ENCODE data around the gene RBM18. TPM values are rescaled to one million over a fixed set of nuclear protein-coding genes. Genes with fewer than 3 reads are reported as not detected.

RBM18 gene
- total RNA-seq, 1 donor from 2014 or later: 29.1 TPM

GRCh38 chr9:122302237-122303093 lies 37.8 kb upstream of the RBM18 start:
- peaks cover 12% of the 10 kb centered on the region for H3K4me1 ChIP-seq (ENCODE audit: insufficient read depth, low read length)
- H3K27ac Mint-ChIP-seq (ENCODE audit: unreplicated experiment): no peak overlapping the region
- H3K79me2 ChIP-seq (ENCODE audit: insufficient read depth, low read length): no peaks in the 10 kb centered on the region
- H3K27ac ChIP-seq (ENCODE audit: low read depth, low read length): no peak overlapping the region
- H3K4me3 ChIP-seq (ENCODE audit: insufficient read depth, low read depth, low read length): no peak overlapping the region
- no peak overlapping the region for H3K4me3 Mint-ChIP-seq (ENCODE audit: unreplicated experiment)
- peaks cover 9% of the 10 kb centered on the region for H4K20me1 ChIP-seq (ENCODE audit: insufficient read depth, low read length)
- H3K4me2 ChIP-seq (ENCODE audit: low read length): no peak overlapping the region
- H3K9ac ChIP-seq (ENCODE audit: low read length): no peak overlapping the region
- H3K36me3 ChIP-seq (ENCODE audit: insufficient read depth, low read length): peaks cover 4% of the 10 kb centered on the region
- no peaks in the 10 kb centered on the region for H3K27me3 Mint-ChIP-seq (ENCODE audit: low read depth, unreplicated experiment)
- DNase-seq (ENCODE audit: low read depth) (no peak), FAIRE-seq (no peak)
- H3K9me3 ChIP-seq (ENCODE audit: insufficient read depth, low read depth, low read length): no peaks in the 10 kb centered on the region
- no peaks in the 10 kb centered on the region for H3K27me3 ChIP-seq (ENCODE audit: insufficient read depth, low read length)
- no peaks in the 10 kb centered on the region for H3K9me3 Mint-ChIP-seq (ENCODE audit: unreplicated experiment)
- H3K36me3 Mint-ChIP-seq (ENCODE audit: low read depth, unreplicated experiment): peaks cover 2% of the 10 kb centered on the region
- no peak overlapping the region for H2AFZ ChIP-seq (ENCODE audit: low read depth, low read length)
- TF ChIP-seq CTCF (IDR thresholded peaks at IDR 0.05; ENCODE audit: insufficient read depth, low read depth, low read length) (no peak), EZH2 (IDR thresholded peaks at IDR 0.05; ENCODE audit: insufficient read depth, low read length) (no peak)
- peaks cover 30% of the 10 kb centered on the region for H3K4me1 Mint-ChIP-seq (ENCODE audit: low read depth, unreplicated experiment)

- FAIRE-seq (no peak), DNase-seq (ENCODE audit: low read depth) (no peak)
- Mint-ChIP-seq H3K4me3 (ENCODE audit: unreplicated experiment) (no peak overlapping the region), H3K27me3 (ENCODE audit: low read depth, unreplicated experiment) (no peaks in the 10 kb centered on the region), H3K4me1 (ENCODE audit: low read depth, unreplicated experiment) (no peaks in the 10 kb centered on the region), H3K9me3 (ENCODE audit: unreplicated experiment) (no peaks in the 10 kb centered on the region), H3K36me3 (ENCODE audit: low read depth, unreplicated experiment) (peaks cover 4% of the 10 kb centered on the region), H3K27ac (ENCODE audit: unreplicated experiment) (no peak overlapping the region)
- Histone ChIP-seq H3K4me3 (ENCODE audit: insufficient read depth, low read depth, low read length) (no peak overlapping the region), H3K4me2 (ENCODE audit: low read length) (no peak overlapping the region), H2AFZ (ENCODE audit: low read depth, low read length) (no peak overlapping the region), H3K79me2 (ENCODE audit: insufficient read depth, low read length) (no peaks in the 10 kb centered on the region), H3K9ac (ENCODE audit: low read length) (no peak overlapping the region), H4K20me1 (ENCODE audit: insufficient read depth, low read length) (peaks cover 6% of the 10 kb centered on the region), H3K36me3 (ENCODE audit: insufficient read depth, low read length) (peaks cover 19% of the 10 kb centered on the region), H3K9me3 (ENCODE audit: insufficient read depth, low read depth, low read length) (no peaks in the 10 kb centered on the region), H3K27me3 (ENCODE audit: insufficient read depth, low read length) (no peaks in the 10 kb centered on the region), H3K4me1 (ENCODE audit: insufficient read depth, low read length) (no peaks in the 10 kb centered on the region), H3K27ac (ENCODE audit: low read depth, low read length) (no peak overlapping the region)
- TF ChIP-seq CTCF (IDR thresholded peaks at IDR 0.05; ENCODE audit: insufficient read depth, low read depth, low read length): no peak
- TF ChIP-seq EZH2 (IDR thresholded peaks at IDR 0.05; ENCODE audit: insufficient read depth, low read length): no peak
These were observed 32.9 kb upstream of the RBM18 start for GRCh38 chr9:122297512-122297911.

DNA sequence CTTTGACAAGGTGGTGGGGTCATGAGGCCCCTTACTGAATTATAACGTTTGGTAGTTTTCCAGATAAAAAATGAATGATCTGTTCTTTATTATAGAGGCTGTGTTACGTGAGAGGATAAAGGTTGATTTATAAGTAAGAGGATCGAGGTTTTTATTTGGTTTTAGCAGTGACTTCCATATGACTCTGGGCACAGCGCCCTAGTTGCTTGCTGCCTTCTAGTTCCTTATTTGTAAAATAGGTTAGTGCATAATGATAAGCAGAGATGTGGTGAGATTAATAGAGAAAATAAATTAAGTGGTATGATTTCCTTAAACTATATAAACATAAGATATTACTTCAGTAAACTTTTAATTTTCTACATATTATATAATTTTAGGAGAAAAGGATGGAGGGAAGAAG lies 29.9 kb upstream of the RBM18 start:
- no peak for FAIRE-seq
- TF ChIP-seq EZH2 (IDR thresholded peaks at IDR 0.05; ENCODE audit: insufficient read depth, low read length) (no peak), CTCF (IDR thresholded peaks at IDR 0.05; ENCODE audit: insufficient read depth, low read depth, low read length) (no peak)
- no peaks in the 10 kb centered on the region for H3K79me2 ChIP-seq (ENCODE audit: insufficient read depth, low read length)
- no peak overlapping the region for H3K4me2 ChIP-seq (ENCODE audit: low read length)
- H3K36me3 ChIP-seq (ENCODE audit: insufficient read depth, low read length): peaks cover 34% of the 10 kb centered on the region
- H2AFZ ChIP-seq (ENCODE audit: low read depth, low read length): no peak overlapping the region
- DNase-seq (ENCODE audit: low read depth): no peak
- no peak overlapping the region for H3K4me3 ChIP-seq (ENCODE audit: insufficient read depth, low read depth, low read length)
- Mint-ChIP-seq H3K36me3 (ENCODE audit: low read depth, unreplicated experiment) (peaks cover 5% of the 10 kb centered on the region), H3K4me1 (ENCODE audit: low read depth, unreplicated experiment) (no peaks in the 10 kb centered on the region), H3K27me3 (ENCODE audit: low read depth, unreplicated experiment) (no peaks in the 10 kb centered on the region), H3K4me3 (ENCODE audit: unreplicated experiment) (no peak overlapping the region), H3K9me3 (ENCODE audit: unreplicated experiment) (no peaks in the 10 kb centered on the region), H3K27ac (ENCODE audit: unreplicated experiment) (no peak overlapping the region)
- no peaks in the 10 kb centered on the region for H3K27me3 ChIP-seq (ENCODE audit: insufficient read depth, low read length)
- no peak overlapping the region for H3K9ac ChIP-seq (ENCODE audit: low read length)
- no peak overlapping the region for H3K27ac ChIP-seq (ENCODE audit: low read depth, low read length)
- H3K9me3 ChIP-seq (ENCODE audit: insufficient read depth, low read depth, low read length): no peaks in the 10 kb centered on the region
- peaks cover 6% of the 10 kb centered on the region for H4K20me1 ChIP-seq (ENCODE audit: insufficient read depth, low read length)
- no peaks in the 10 kb centered on the region for H3K4me1 ChIP-seq (ENCODE audit: insufficient read depth, low read length)
